SK-N-SH (cell line): ENCODE results near the gene PARP8.

Source experiments
- MXI1 ChIP-seq: IDR thresholded peaks from 2 replicates; pipeline ENCODE4 v1.6.1; 2012; ENCODE audit warnings: mild to moderate bottlenecking, low read depth, low read length, improper control_type of control experiment
- POLR2AphosphoS5 ChIP-seq: IDR thresholded peaks from 2 replicates; pipeline ENCODE4 v1.6.1; 2012; ENCODE audit warnings: low read depth, low read length
- TCF12 ChIP-seq: IDR thresholded peaks from 2 replicates; pipeline ENCODE4 v1.4.0; 2012
- YY1 ChIP-seq: IDR thresholded peaks from 2 replicates; pipeline ENCODE4 v1.4.0; 2012; ENCODE audit warnings: low read depth, mild to moderate bottlenecking

GRCh38 chr5:50726475-50727148, 60.2 kb downstream of the PARP8 start:
- TF ChIP-seq MXI1 (no peak), POLR2AphosphoS5 (no peak), TCF12 (no peak), YY1 (no peak)
